ENCODE results near the gene WFDC9.
"Not testable (repeated sequence)": the region's sequence is repeated elsewhere in the genome, so short reads cannot be mapped to it uniquely, and the experiment has no call there.

Gene WFDC9

DNA sequence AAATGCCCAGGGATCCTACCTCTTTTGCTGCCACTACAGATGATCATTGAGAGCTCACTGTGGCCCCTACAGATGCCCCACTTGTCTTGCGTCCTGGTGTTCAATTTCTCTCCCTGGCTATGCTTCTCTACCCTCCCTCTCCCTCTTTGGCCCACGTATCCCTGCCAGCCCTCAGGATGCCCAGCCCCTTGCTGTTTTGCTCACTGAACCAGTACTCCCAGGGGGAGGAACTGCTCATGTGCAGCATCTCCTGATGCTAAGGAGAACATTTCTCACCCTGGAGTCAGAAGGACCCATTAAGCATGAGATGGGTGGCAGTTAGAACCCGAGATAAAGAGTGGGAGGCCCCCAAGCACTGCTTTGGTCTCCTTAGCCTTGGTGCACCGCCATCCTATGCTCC, at the start of gene WFDC9:
TSS of gene WFDC9 (minus strand) at position 101 of the 400 bp plus-strand sequence. CDS start 21,103 bp downstream, outside the sequence.
- TF ChIP-seq, protein P1, sequence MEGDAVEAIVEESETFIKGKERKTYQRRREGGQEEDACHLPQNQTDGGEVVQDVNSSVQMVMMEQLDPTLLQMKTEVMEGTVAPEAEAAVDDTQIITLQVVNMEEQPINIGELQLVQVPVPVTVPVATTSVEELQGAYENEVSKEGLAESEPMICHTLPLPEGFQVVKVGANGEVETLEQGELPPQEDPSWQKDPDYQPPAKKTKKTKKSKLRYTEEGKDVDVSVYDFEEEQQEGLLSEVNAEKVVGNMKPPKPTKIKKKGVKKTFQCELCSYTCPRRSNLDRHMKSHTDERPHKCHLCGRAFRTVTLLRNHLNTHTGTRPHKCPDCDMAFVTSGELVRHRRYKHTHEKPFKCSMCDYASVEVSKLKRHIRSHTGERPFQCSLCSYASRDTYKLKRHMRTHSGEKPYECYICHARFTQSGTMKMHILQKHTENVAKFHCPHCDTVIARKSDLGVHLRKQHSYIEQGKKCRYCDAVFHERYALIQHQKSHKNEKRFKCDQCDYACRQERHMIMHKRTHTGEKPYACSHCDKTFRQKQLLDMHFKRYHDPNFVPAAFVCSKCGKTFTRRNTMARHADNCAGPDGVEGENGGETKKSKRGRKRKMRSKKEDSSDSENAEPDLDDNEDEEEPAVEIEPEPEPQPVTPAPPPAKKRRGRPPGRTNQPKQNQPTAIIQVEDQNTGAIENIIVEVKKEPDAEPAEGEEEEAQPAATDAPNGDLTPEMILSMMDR (IDR thresholded peaks at IDR 0.05; ENCODE audit: low read depth, low read length): no peak
- in situ Hi-C loops (cut with HindIII; ENCODE audit: low sequenced_read_pairs): no loop called here
- no peak for DNase-seq (ENCODE audit: low read depth, low spot score)
- H3K4me3 ChIP-seq (ENCODE audit: low read depth, low read length): no peak within 1 kb of the TSS

DNA sequence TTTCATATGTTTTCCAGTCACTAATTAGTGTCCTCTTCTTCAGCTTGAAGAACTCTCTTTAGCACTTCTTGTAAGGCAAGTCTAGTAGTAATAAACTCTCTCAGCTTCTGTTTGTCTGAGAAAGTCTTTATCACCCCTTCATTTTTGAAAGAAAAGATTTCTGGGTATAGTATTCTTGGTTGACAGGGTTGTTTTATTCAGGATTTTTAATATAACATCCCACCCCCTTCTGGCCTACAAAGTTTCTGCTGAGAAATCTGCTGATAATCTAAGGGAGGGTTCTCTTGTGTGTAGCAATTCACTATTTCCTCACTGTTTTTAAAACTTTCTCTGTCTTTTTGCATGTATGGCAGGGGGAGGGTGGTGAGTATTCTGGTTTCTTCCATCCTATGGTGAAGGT, 48.6 kb upstream of the WFDC9 start:
- DNase-seq (ENCODE audit: low read depth, low spot score): no peak
- in situ Hi-C loops (cut with HindIII; ENCODE audit: low sequenced_read_pairs): no loop called here
- TF ChIP-seq, protein P1 (IDR thresholded peaks at IDR 0.05; ENCODE audit: low read depth, low read length): no peak
- H3K4me3 ChIP-seq (ENCODE audit: low read depth, low read length): no peak overlapping the region

DNA sequence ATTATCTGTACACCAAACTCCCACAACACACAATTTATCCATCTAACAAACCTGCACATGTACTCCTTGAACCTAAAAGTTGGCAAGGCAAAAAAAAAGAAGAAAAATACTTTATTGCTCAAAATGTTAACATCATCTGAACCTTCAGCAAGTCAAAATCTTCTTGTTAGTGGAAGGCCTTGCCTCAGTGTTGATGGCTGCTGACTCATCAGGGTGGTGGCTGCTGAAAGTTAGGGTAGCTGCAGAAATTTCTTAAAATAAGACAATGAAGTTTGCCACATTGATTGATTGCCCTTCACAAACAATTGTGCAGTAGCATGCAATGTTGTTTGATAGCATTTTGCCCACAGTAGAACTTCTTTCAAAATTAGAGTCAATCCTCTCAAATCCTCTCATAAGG, 41.7 kb upstream of the WFDC9 start:
- DNase-seq (ENCODE audit: low read depth, low spot score): no peak
- H3K4me3 ChIP-seq (ENCODE audit: low read depth, low read length): no peak overlapping the region
- in situ Hi-C loops (cut with HindIII; ENCODE audit: low sequenced_read_pairs): no loop called here
- TF ChIP-seq, protein P1 (IDR thresholded peaks at IDR 0.05; ENCODE audit: low read depth, low read length): no peak

DNA sequence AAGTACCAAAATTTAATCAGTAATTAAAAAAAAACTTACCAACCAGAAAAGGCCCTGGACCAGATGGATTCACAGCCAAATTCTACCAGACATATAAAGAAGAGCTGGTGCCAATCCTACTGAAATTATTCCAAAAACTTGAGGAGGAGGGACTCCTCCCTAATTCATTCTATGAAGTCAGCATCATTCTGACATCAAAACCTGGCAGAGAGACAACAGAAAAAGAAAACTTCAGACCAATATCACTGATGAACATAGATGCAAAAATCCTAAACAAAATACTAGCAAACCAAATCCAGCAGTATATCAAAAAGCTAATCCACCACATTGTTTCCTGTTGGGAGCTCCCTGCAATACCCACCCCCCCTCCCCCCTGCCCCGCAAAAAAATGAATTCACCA, 39.1 kb upstream of the WFDC9 start, which contains the start of gene WFDC11:
TSS of gene WFDC11 (minus strand) at position 101 of the 400 bp plus-strand sequence. CDS start 19,639 bp downstream, outside the sequence.
- DNase-seq (ENCODE audit: low read depth, low spot score): no peak
- no peak within 1 kb of the TSS for H3K4me3 ChIP-seq (ENCODE audit: low read depth, low read length)
- TF ChIP-seq, protein P1 (IDR thresholded peaks at IDR 0.05; ENCODE audit: low read depth, low read length): no peak
- in situ Hi-C loops (cut with HindIII; ENCODE audit: low sequenced_read_pairs): no loop called here

DNA sequence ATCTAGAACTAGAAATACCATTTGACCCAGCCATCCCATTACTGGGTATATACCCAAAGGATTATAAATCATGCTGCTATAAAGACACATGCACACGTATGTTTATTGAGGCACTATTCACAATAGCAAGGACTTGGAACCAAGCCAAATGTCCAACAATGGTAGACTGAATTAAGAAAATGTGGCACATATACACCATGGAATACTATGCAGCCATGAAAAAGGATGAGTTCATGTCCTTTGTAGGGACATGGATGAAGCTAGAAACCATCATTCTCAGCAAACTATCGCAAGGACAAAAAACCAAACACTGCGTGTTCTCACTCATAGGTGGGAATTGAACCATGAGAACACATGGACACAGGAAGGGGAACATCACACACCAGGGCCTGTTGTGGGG, 26.0 kb upstream of the WFDC9 start:
- H3K4me3 ChIP-seq (ENCODE audit: low read depth, low read length); in situ Hi-C loops (cut with HindIII; ENCODE audit: low sequenced_read_pairs); DNase-seq (ENCODE audit: low read depth, low spot score): not testable (repeated sequence)

DNA sequence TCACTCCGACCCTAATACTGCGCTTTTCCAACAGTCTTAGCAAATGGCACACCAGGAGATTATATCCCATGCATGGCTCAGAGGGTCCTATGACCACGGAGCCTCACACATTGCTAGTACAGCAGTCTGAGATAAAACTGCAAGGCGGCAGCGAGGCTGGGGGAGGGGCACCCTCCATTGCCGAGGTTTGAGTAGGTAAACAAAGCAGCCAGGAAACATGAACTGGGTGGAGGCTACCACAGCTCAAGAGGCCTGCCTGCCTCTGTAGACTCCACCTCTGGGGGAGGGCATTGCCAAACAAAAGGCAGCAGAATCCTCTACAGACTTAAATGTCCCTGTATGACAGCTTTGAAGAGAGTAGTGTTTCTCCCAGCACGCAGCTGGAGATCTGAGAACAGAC, 20.6 kb upstream of the WFDC9 start:
- in situ Hi-C loops (cut with HindIII; ENCODE audit: low sequenced_read_pairs); DNase-seq (ENCODE audit: low read depth, low spot score); H3K4me3 ChIP-seq (ENCODE audit: low read depth, low read length): not testable (repeated sequence)

DNA sequence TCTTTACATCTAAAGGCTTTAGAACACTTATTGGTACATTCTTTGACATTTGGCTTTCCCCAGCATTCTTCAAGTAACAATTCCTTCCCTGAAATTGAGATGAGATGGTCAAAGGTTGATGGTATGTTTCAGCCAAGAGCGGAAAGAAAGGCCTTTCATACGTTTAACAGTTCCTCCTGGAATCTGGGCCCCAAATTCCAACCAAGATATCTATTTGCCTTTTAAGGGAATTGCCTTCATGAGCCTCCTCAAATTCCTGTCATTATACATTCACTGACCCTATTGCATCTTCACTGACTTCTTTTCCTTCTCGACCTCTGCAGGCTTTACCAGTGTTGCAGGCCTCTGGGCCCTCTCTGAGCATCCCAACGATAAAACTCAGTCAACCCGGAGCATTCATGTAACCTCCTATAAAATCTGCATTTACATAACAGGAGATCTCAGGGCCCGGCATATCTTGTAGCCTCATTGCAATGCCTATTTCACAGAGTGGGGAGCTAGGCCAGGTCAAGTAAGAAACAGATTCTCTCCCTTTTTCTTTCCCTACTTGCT, 18.3 kb upstream of the WFDC9 start:
- in situ Hi-C loops (cut with HindIII; ENCODE audit: low sequenced_read_pairs): no loop called here
- no peak for DNase-seq (ENCODE audit: low read depth, low spot score)
- no peak overlapping the region for H3K4me3 ChIP-seq (ENCODE audit: low read depth, low read length)
- TF ChIP-seq, protein P1 (IDR thresholded peaks at IDR 0.05; ENCODE audit: low read depth, low read length): no peak
